Activated CD8-positive, alpha-beta T cell treated with anti-CD3 and anti-CD28 coated beads for 36 hours (primary cell): Measurements from ENCODE around the gene RIMS1. TPM values are rescaled to one million over a fixed set of nuclear protein-coding genes. Genes with fewer than 3 reads are reported as not detected.

Experiments used
- ATAC-seq: fragments of 200-7000 bp; cut with Tn5 transposase; one replicate; pipeline ENCODE4 v1.10.0; 2021; ENCODE audit warnings: mild to moderate bottlenecking, moderate library complexity
- CTCF ChIA-PET: fragments of 350-600 bp; sonication (Branson Sonifier 250); formaldehyde crosslinking; loops from one replicate; lab custom pipeline; 2021; ENCODE audit warnings: antibody characterized with exemption; lab: Charles Lee
- POLR2A ChIA-PET: fragments of 350-600 bp; sonication (Branson Sonifier 250); formaldehyde crosslinking; loops from one replicate; lab custom pipeline; 2021; ENCODE audit warnings: antibody characterized with exemption; lab: Charles Lee
- DNase-seq: peaks from one replicate; pipeline ENCODE4 v3.0.0-alpha.2; 2020
- H3K27ac Mint-ChIP-seq: one replicate; pipeline ENCODE4 v1.8.0; 2021; ENCODE audit warnings: mild to moderate bottlenecking, mixed read lengths
- H3K27me3 Mint-ChIP-seq: one replicate; pipeline ENCODE4 v1.8.0; 2021; ENCODE audit warnings: mixed read lengths
- H3K36me3 Mint-ChIP-seq: one replicate; pipeline ENCODE4 v1.8.0; 2021; ENCODE audit warnings: low read depth, mixed read lengths
- H3K4me1 Mint-ChIP-seq: one replicate; pipeline ENCODE4 v1.8.0; 2021; ENCODE audit warnings: low read depth, mixed read lengths
- H3K4me3 Mint-ChIP-seq: one replicate; pipeline ENCODE4 v1.8.0; 2021; ENCODE audit warnings: mild to moderate bottlenecking, moderate library complexity, mixed read lengths
- H3K9me3 Mint-ChIP-seq: one replicate; pipeline ENCODE4 v1.8.0; 2021; ENCODE audit warnings: mixed read lengths
- CTCF ChIP-seq: fragments of 200-600 bp; IDR thresholded peaks from one replicate; pipeline ENCODE4 v1.8.0; 2022; ENCODE audit warnings: antibody characterized with exemption, mild to moderate bottlenecking
- intact Hi-C: fragments of 100-400 bp; cut with micrococcal nuclease; formaldehyde crosslinking; loops from one replicate; pipeline ENCODE4 v1.10.0; 2022
- total RNA-seq, 2 experiments: library from RNA; stranded (reverse); gene quantifications; one replicate each; pipeline ENCODE4 v1.2.3, GENCODE V29; 2021

Gene RIMS1
- total RNA-seq, 2 experiments from 2014 or later = not detected

- ATAC-seq = no peak
- no peak overlapping the region for H3K4me3 Mint-ChIP-seq
- no peaks in the 10 kb centered on the region for H3K9me3 Mint-ChIP-seq
- no peaks in the 10 kb centered on the region for H3K27me3 Mint-ChIP-seq
- ChIA-PET POLR2A (no interaction called here), CTCF (no interaction called here)
- no peak for DNase-seq
- no peak overlapping the region for H3K27ac Mint-ChIP-seq
- no peaks in the 10 kb centered on the region for H3K36me3 Mint-ChIP-seq
- intact Hi-C loops = no loop called here
- no peak for TF ChIP-seq CTCF
- H3K4me1 Mint-ChIP-seq = no peaks in the 10 kb centered on the region
Measured at GRCh38 chr6:72132427-72132826, 246.1 kb downstream of the RIMS1 start.

DNA sequence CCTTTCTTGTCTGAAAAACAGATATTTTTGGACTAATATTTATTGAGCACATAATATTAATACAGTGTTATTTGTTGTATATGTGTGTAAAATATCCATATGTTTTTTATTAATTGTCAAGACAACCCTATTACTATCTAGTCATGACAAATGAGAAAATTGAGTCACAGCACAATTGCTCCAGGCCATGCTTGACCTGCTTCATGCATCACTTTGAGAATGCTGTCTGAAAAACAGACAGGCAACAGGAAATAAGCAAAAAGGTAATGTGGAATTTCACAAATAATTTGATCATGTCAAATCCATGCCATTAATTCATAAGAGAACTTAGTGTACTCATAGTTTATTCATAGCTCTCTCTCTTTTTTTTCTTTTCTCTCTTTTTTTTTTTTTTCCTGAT, 246.5 kb downstream of the RIMS1 start:
- H3K27me3 Mint-ChIP-seq = no peaks in the 10 kb centered on the region
- no peak overlapping the region for H3K4me3 Mint-ChIP-seq
- no peaks in the 10 kb centered on the region for H3K9me3 Mint-ChIP-seq
- H3K36me3 Mint-ChIP-seq = no peaks in the 10 kb centered on the region
- TF ChIP-seq CTCF = no peak
- DNase-seq (no peak), ATAC-seq (no peak)
- ChIA-PET POLR2A (no interaction called here), CTCF (no interaction called here)
- H3K4me1 Mint-ChIP-seq = no peaks in the 10 kb centered on the region
- no peak overlapping the region for H3K27ac Mint-ChIP-seq
- intact Hi-C loops = no loop called here

DNA sequence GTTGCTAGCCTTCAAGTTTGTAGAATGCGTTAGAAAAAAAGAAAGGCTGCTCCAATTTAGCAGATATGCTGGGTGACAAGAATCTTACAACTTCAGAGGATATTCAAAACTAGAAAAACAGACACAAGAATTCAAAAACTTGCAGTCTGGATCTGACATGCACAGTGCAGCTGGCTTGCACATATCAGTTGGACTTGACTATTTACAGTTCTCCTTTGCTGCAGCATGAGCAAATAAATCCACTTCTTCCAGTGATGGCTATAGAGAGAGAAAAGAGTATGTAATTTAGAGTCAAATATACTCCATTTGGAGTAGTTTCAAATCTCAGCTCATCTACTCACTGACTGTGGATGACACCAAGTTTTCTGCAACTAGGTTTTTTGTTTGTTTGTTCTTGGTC, 247.0 kb downstream of the RIMS1 start:
- intact Hi-C loops = no loop called here
- CTCF ChIA-PET = no interaction called here
- ATAC-seq (no peak), DNase-seq (no peak)
- no peaks in the 10 kb centered on the region for H3K4me1 Mint-ChIP-seq
- H3K27me3 Mint-ChIP-seq = no peaks in the 10 kb centered on the region
- no peak for TF ChIP-seq CTCF
- POLR2A ChIA-PET = no interaction called here
- no peak overlapping the region for H3K4me3 Mint-ChIP-seq
- H3K9me3 Mint-ChIP-seq = no peaks in the 10 kb centered on the region
- H3K27ac Mint-ChIP-seq = no peak overlapping the region
- H3K36me3 Mint-ChIP-seq = no peaks in the 10 kb centered on the region

DNA sequence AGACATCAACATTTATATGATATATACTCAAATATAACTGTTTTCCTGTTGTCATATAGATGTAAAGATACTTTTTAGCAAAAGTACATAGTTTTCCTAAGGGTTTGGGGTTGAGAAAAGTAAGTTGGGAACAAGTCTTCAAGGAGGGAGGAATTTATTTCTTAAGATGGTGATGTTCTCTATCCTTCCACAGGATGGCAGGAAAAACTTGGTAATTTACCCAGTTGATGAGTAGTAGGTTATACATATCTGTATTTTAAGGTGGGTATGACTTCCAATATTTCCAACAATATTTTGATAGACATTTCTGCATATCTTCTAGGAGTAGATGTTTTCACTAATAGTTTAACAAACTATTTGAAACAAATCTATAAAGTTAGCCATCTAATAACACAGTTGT, 254.4 kb downstream of the RIMS1 start:
- H3K27ac Mint-ChIP-seq = no peak overlapping the region
- intact Hi-C loops = no loop called here
- no peak for DNase-seq
- H3K4me3 Mint-ChIP-seq = no peak overlapping the region
- ChIA-PET POLR2A (no interaction called here), CTCF (no interaction called here)
- ATAC-seq = no peak
- no peaks in the 10 kb centered on the region for H3K4me1 Mint-ChIP-seq
- peaks cover 3% of the 10 kb centered on the region for H3K9me3 Mint-ChIP-seq
- H3K36me3 Mint-ChIP-seq = no peaks in the 10 kb centered on the region
- no peaks in the 10 kb centered on the region for H3K27me3 Mint-ChIP-seq
- TF ChIP-seq CTCF = no peak

DNA sequence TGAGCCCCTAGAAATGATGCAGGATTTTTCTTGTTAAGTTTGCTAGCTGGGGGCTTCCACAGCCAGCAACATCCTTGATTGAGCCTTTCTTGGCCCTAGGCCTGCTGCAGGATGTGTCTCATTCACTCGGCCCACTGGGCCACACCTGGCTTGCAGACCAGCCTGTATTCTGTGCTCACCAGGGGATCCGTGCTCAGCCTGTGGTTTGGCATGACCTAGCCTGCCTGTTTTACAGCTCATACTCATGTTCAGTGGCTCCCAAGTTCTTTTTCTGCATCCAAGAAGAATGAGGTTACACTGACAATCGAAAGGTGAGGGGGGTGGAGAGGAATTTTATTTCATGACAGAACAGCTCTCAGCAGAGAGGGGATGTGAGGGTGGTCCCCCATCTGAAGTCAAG, 263.4 kb downstream of the RIMS1 start:
- ChIA-PET CTCF (no interaction called here), POLR2A (no interaction called here)
- no peaks in the 10 kb centered on the region for H3K4me1 Mint-ChIP-seq
- no peaks in the 10 kb centered on the region for H3K36me3 Mint-ChIP-seq
- no peak overlapping the region for H3K27ac Mint-ChIP-seq
- DNase-seq = no peak
- TF ChIP-seq CTCF = no peak
- no peak for ATAC-seq
- H3K9me3 Mint-ChIP-seq = peaks cover 7% of the 10 kb centered on the region
- intact Hi-C loops = no loop called here
- no peaks in the 10 kb centered on the region for H3K27me3 Mint-ChIP-seq
- no peak overlapping the region for H3K4me3 Mint-ChIP-seq
